ENCODE measurements around the gene MPPED1. TPM values are rescaled to one million over a fixed set of nuclear protein-coding genes. Genes with fewer than 3 reads are reported as not detected.

The MPPED1 gene
- total RNA-seq, 1 experiment from 2014 or later: not detected

- DNase-seq: no peak
- H3K4me1 ChIP-seq (replicated peaks; ENCODE audit: insufficient read depth): no peaks in the 10 kb centered on the region
- H3K27ac ChIP-seq: no peak overlapping the region
- peaks cover 74% of the 10 kb centered on the region for H3K27me3 ChIP-seq (ENCODE audit: insufficient read depth, low read depth)
- no peak overlapping the region for H3K4me3 ChIP-seq
- CTCF ChIA-PET: no interaction called here
- intact Hi-C loops (cut with micrococcal nuclease; ENCODE audit: unreplicated experiment): no loop called here
- no TSS peak for BruUV-seq (replicated peaks)
- no peaks in the 10 kb centered on the region for H3K79me2 ChIP-seq (ENCODE audit: low read depth)
- no peaks in the 10 kb centered on the region for H3K9me3 ChIP-seq (ENCODE audit: insufficient read depth, low read depth)
- H3F3A ChIP-seq (ENCODE audit: insufficient read depth, low read depth): no peaks in the 10 kb centered on the region
- POLR2A ChIA-PET (ENCODE audit: unreplicated experiment): no interaction called here
- no peaks in the 10 kb centered on the region for H3K36me3 ChIP-seq (ENCODE audit: low read depth)
- no peaks in the 10 kb centered on the region for H3K9me2 ChIP-seq (ENCODE audit: insufficient read depth)
- no peak overlapping the region for H3K4me2 ChIP-seq
- TF ChIP-seq EZH2 (IDR thresholded peaks at IDR 0.05; ENCODE audit: low read depth) (no peak), CTCF (conservative IDR thresholded peaks at IDR 0.05) (no peak)
- no peak overlapping the region for H2AFZ ChIP-seq
- H4K20me1 ChIP-seq (ENCODE audit: insufficient read depth): no peaks in the 10 kb centered on the region
These were observed 99.6 kb downstream of the MPPED1 start for GRCh38 chr22:43511276-43511910.

GRCh38 chr22:43512279-43512678 is 100.5 kb downstream of the MPPED1 start:
- H3K4me3 ChIP-seq: no peak overlapping the region
- H4K20me1 ChIP-seq (ENCODE audit: insufficient read depth): no peaks in the 10 kb centered on the region
- H3K27me3 ChIP-seq (ENCODE audit: insufficient read depth, low read depth): peaks cover 74% of the 10 kb centered on the region
- no peaks in the 10 kb centered on the region for H3K79me2 ChIP-seq (ENCODE audit: low read depth)
- H2AFZ ChIP-seq: no peak overlapping the region
- H3K9me3 ChIP-seq (ENCODE audit: insufficient read depth, low read depth): no peaks in the 10 kb centered on the region
- no peaks in the 10 kb centered on the region for H3K36me3 ChIP-seq (ENCODE audit: low read depth)
- DNase-seq: no peak
- no peak overlapping the region for H3K27ac ChIP-seq
- no peaks in the 10 kb centered on the region for H3F3A ChIP-seq (ENCODE audit: insufficient read depth, low read depth)
- no TSS peak for BruUV-seq (replicated peaks)
- H3K4me1 ChIP-seq (replicated peaks; ENCODE audit: insufficient read depth): no peaks in the 10 kb centered on the region
- H3K4me2 ChIP-seq: no peak overlapping the region
- TF ChIP-seq CTCF (conservative IDR thresholded peaks at IDR 0.05) (no peak), EZH2 (IDR thresholded peaks at IDR 0.05; ENCODE audit: low read depth) (no peak)
- CTCF ChIA-PET: no interaction called here
- no peaks in the 10 kb centered on the region for H3K9me2 ChIP-seq (ENCODE audit: insufficient read depth)
- intact Hi-C loops (cut with micrococcal nuclease; ENCODE audit: unreplicated experiment): no loop called here
- POLR2A ChIA-PET (ENCODE audit: unreplicated experiment): no interaction called here

GRCh38 chr22:43514476-43515157 is 102.8 kb downstream of the MPPED1 start:
- BruUV-seq (replicated peaks): no TSS peak
- CTCF ChIA-PET: no interaction called here

More at GRCh38 chr22:43514476-43515157, 102.8 kb downstream of the MPPED1 start:
- Histone ChIP-seq H3K27ac (no peak overlapping the region), H2AFZ (no peak overlapping the region), H3K36me3 (ENCODE audit: low read depth) (no peaks in the 10 kb centered on the region), H3K79me2 (ENCODE audit: low read depth) (no peaks in the 10 kb centered on the region), H3F3A (ENCODE audit: insufficient read depth, low read depth) (no peaks in the 10 kb centered on the region), H4K20me1 (ENCODE audit: insufficient read depth) (no peaks in the 10 kb centered on the region), H3K27me3 (ENCODE audit: insufficient read depth, low read depth) (peaks cover 94% of the 10 kb centered on the region), H3K4me3 (no peak overlapping the region), H3K9me3 (ENCODE audit: insufficient read depth, low read depth) (no peaks in the 10 kb centered on the region), H3K9me2 (ENCODE audit: insufficient read depth) (no peaks in the 10 kb centered on the region), H3K4me1 (replicated peaks; ENCODE audit: insufficient read depth) (no peaks in the 10 kb centered on the region), H3K4me2 (no peak overlapping the region)
- TF ChIP-seq CTCF (conservative IDR thresholded peaks at IDR 0.05): no peak
- no peak for TF ChIP-seq EZH2 (IDR thresholded peaks at IDR 0.05; ENCODE audit: low read depth)
- DNase-seq: no peak
- POLR2A ChIA-PET (ENCODE audit: unreplicated experiment): no interaction called here
- intact Hi-C loops (cut with micrococcal nuclease; ENCODE audit: unreplicated experiment): no loop called here
